NB4 (cell line): ENCODE measurements around the gene FAM174A.
A peak's percentile ranks its signal among the peaks of the same experiment; 100 is the strongest.

Experiments
- DNase-seq: peaks from one replicate; pipeline ENCODE4 v3.0.0; 2010; ENCODE audit warnings: low read depth
- H3K4me3 ChIP-seq: one replicate; pipeline ENCODE4 v1.5.1; 2011; ENCODE audit warnings: mild to moderate bottlenecking, low read depth, low read length, moderate library complexity
- MYC ChIP-seq: IDR thresholded peaks from 2 replicates; pipeline ENCODE4 v1.6.1; 2011; ENCODE audit warnings: low read depth, low read length
- POLR2A ChIP-seq: IDR thresholded peaks from 2 replicates; pipeline ENCODE4 v1.6.1; 2011; ENCODE audit warnings: mild to moderate bottlenecking; ENCODE audit not compliant: insufficient read length; ENCODE audit errors: extremely low read depth
- TF ChIP-seq, protein P1 (sequence below): IDR thresholded peaks from 2 replicates; pipeline ENCODE4 v1.6.1; 2011; ENCODE audit warnings: low read depth, low read length
- TF ChIP-seq, protein P2 (sequence below): IDR thresholded peaks from one replicate; pipeline ENCODE4 v1.5.1; 2012; ENCODE audit warnings: low read depth, low read length

Gene FAM174A

DNA sequence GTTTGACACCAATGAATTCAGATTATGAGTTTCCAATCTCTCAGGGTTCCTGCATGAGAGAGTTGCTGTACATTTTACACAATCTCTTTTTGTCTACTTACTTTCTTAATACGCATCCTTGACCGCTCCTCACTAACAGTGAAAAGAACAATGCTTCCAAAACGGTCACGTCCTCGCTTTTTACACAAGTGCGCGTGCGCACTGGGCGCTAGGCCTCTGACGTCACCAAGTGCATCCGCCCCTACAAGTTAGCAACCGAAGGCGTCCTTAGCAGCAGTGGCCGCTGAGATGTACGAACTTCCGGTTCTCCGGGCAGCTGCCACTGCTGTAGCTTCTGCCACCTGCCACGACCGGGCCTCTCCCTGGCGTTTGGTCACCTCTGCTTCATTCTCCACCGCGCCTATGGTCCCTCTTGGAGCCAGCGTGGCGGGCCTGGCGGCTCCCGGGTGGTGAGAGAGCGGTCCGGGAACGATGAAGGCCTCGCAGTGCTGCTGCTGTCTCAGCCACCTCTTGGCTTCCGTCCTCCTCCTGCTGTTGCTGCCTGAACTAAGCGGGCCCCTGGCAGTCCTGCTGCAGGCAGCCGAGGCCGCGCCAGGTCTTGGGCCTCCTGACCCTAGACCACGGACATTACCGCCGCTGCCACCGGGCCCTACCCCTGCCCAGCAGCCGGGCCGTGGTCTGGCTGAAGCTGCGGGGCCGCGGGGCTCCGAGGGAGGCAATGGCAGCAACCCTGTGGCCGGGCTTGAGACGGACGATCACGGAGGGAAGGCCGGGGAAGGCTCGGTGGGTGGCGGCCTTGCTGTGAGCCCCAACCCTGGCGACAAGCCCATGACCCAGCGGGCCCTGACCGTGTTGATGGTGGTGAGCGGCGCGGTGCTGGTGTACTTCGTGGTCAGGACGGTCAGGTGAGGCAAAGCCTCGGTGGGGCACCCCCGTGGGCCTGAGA is at the start of gene FAM174A:
FAM174A (plus strand) TSS at position 315 of the 946 bp plus-strand sequence; CDS start at position 472, 157 bp downstream.
- TF ChIP-seq, protein P1, sequence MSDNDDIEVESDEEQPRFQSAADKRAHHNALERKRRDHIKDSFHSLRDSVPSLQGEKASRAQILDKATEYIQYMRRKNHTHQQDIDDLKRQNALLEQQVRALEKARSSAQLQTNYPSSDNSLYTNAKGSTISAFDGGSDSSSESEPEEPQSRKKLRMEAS: peak; percentile 73; the same call in 1 of the 2 replicates
- peak; percentile 87 for TF ChIP-seq POLR2A
- peak; percentile 75 for TF ChIP-seq MYC
- TF ChIP-seq, protein P2, sequence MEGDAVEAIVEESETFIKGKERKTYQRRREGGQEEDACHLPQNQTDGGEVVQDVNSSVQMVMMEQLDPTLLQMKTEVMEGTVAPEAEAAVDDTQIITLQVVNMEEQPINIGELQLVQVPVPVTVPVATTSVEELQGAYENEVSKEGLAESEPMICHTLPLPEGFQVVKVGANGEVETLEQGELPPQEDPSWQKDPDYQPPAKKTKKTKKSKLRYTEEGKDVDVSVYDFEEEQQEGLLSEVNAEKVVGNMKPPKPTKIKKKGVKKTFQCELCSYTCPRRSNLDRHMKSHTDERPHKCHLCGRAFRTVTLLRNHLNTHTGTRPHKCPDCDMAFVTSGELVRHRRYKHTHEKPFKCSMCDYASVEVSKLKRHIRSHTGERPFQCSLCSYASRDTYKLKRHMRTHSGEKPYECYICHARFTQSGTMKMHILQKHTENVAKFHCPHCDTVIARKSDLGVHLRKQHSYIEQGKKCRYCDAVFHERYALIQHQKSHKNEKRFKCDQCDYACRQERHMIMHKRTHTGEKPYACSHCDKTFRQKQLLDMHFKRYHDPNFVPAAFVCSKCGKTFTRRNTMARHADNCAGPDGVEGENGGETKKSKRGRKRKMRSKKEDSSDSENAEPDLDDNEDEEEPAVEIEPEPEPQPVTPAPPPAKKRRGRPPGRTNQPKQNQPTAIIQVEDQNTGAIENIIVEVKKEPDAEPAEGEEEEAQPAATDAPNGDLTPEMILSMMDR: no peak
- peak; percentile 95 for DNase-seq
- H3K4me3 ChIP-seq: peak within 1 kb of the TSS; percentile 91

DNA sequence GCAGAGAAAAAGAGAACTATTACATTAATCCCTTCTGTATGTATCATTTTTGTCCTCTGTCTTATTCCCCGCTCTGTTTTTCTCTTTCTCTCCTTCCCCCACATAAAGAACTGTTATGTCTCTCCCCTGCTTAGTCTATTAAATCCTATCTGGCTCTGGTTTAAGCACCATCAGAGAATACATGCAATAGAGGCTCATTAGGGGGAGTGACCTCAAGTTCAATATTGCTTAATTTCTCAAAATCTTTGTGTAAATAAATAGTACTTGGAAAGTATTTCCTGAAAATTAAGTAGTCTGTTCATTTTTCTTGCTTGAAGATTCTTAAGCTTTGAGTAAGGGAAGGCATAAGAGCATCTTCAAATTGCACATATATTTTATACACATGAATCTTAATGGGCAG is 41.2 kb upstream of the FAM174A start:
- no peak for DNase-seq
- H3K4me3 ChIP-seq: no peak overlapping the region
- TF ChIP-seq, protein P2: no peak
- TF ChIP-seq POLR2A (no peak), MYC (no peak)
- TF ChIP-seq, protein P1: no peak

DNA sequence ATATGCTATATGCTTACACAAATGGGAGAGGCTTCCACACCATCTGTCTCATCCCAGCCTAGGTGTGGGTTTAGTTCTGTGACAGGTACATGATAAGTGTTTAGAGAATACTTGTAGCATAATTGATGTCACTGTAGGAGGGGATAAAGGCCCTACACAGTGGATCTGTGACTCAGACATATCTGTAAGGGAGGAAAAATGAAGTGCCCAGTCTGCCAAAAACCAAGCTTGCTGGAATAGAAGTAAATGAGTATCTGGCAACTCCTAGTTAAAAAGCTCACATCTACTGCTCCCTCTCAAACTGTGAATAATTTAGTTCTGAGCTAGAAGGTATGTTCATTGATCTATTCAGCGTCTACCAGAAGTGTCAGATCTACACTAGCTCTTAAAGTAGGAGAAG is 38.9 kb upstream of the FAM174A start:
- DNase-seq: no peak
- no peak overlapping the region for H3K4me3 ChIP-seq
- TF ChIP-seq MYC (no peak), POLR2A (no peak)
- TF ChIP-seq, protein P1: no peak
- TF ChIP-seq, protein P2: no peak

DNA sequence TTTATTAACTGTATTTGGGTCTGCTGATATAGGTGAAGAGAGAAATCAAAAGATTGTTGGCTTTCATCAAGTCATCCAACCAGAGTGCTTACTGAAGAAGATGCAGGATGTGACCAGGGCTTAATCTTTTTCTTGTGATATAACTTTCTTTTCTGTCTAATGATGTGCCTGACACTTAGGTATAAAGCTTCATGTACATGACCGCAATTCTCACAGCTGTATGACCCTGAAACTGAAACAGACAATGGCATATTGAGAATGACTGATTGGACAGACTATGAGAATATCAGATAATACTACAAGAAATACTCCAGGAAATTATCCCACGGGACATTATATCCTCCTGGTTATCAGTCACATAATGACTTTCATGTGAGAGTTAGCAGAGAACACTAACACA is 32.5 kb upstream of the FAM174A start:
- H3K4me3 ChIP-seq: no peak overlapping the region
- no peak for DNase-seq
- TF ChIP-seq MYC (no peak), POLR2A (no peak)
- TF ChIP-seq, protein P2: no peak
- TF ChIP-seq, protein P1: no peak

DNA sequence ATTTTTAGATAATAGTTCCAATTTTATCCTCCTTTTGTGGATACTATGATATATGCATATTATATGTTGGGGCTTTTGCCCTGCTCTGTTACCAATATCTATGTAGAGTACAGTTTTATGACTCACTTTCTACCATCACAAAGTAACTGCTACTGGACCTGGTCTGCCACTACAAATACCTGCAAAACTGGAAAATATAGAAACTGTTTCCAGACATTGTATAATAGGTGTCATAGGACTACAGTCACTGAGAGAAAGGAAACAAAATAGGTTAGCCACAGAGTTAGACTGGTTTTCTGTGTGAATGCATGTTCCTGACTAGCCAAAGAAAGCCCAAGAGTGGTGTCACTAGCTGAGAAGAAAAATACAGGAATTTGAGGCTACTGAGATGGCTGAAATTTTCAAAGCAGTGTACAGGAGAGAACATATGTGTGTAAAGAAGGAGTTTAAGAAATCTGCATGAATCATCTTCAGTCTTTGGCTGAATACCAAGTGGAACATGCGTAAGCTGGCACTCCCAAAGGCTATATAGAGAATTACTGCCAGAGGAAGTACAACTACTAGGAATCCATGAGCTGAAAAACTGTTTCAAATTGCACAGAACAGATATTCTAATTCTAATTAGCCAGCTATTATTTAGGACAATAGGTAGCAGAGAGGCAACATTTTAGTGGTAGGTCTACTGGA is 29.0 kb upstream of the FAM174A start:
- no peak overlapping the region for H3K4me3 ChIP-seq
- TF ChIP-seq MYC: no peak
- no peak for TF ChIP-seq POLR2A
- TF ChIP-seq, protein P2: no peak
- TF ChIP-seq, protein P1: no peak
- DNase-seq: no peak
